Activated CD4-positive, alpha-beta T cell treated with anti-CD3 and anti-CD28 coated beads for 4 hours (primary cell): ENCODE data around the gene RANBP17.

ENCODE experiments used
- DNase-seq, 2 donors: peaks; one replicate each; pipeline ENCODE4 v3.0.0-alpha.2; 2020

The RANBP17 gene

DNA sequence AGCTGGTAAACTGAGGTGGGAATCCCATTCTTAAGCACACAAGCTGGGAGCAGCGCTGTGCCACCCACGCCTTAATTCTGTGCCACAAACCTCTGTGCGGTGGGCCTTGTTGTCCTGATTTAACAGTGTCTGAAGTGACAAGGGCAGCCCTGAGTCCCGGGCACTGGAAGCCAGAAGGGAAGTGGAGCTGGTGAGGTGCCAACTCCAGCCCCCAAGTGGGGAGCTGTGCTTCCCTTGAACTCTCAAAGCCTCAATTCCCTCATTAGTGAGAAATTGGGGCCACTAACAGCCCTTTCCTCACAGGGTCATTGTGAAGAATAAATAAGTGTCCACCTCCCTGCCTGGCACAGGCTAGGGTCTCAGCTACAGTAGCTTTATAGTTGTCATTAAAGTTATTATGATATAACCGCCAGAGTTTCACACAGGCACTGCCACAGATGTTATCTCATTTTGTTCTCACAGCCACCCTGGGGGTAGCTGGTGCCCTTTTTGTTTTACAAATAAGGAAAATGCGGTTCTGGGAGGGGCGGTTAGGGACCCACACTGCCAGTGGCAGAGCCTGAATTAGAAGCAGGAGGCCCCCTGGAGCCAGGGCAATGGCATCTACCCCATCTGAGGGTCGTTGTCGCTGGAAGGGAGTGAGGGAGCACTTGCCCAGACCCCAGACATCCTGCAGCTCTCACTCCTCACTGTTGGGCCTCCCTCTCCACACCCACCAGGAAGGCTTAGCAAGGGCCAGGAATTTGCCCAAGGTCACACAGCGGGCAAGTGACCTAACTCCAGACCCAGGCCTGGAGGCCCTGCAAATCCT lies 445.2 kb downstream of the RANBP17 start:
- no peak for DNase-seq

DNA sequence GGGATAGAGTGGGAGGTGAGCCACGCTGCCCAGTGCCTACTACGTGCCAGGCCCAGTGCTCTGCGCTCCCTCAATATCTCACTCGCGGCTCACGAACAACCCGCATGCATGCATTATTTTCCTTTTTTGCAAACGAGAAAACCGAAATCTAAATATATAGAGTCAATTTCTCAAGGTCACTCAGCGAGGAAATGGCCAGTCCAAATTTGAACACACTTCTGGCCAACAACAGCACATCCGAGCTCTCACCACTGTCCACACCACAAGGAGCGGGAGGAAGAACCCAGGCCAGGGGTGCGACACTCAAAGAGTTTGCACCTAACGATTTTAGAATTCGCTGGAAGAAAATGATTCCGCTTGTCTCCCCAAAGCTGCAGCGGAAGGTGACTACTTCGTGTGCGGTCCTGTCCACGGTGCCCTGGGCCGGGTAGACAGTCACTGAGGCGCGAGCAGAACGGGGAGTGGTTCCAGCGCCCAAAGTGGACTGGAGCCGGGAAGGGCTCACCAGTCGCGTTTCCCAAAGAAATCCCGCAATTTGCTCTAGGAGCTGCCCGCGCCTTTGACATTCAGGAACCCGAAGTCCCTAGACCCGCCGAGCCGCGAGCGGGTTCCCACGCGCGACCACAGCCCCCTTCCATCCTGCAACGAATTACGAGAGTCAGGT lies 446.1 kb downstream of the RANBP17 start:
- DNase-seq = no peak

DNA sequence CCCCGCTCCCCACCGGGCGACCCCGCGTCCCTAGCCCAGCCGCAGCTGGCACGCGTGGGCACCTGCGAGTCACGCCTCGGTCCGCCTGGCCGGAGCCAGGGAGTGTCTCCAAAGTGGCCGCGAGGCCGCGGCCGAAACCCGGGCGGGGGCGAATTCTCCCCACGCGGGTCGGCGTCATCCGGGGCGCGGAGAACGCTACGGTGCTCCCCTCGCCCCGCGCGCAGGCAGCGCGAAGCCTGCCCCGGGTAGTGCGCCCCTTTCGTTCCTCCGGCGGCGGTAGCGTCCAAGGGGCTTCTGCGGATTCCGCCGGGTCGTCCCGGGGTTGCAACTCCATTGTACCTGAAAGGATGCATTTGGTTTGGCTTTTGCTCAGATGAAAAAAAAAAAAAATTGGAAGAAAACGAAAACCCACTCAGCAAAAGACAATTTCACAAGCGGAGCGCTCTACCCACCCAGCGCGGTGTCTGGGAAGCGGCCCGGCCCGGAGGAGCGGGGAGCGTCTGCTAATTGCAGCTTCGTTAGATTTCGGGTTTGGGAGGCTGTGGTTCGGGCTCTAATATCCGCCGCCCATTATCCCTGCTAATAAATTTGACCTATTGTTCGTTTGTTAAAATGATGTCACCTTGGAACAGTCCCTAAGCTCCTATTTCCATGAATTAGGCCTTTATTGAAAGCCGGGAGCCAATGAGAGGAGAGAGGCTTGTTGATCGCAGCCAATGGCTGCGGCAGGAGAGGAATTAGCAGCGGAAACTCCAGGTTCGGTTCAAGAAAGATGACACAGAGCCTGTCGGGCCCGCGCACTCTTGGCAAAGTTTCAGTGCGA lies 446.8 kb downstream of the RANBP17 start, which contains the start of gene TLX3:
Gene TLX3 (plus strand): TSS at position 796 of the 823 bp plus-strand sequence. CDS start 118 bp downstream, outside the sequence.
- DNase-seq = no peak

DNA sequence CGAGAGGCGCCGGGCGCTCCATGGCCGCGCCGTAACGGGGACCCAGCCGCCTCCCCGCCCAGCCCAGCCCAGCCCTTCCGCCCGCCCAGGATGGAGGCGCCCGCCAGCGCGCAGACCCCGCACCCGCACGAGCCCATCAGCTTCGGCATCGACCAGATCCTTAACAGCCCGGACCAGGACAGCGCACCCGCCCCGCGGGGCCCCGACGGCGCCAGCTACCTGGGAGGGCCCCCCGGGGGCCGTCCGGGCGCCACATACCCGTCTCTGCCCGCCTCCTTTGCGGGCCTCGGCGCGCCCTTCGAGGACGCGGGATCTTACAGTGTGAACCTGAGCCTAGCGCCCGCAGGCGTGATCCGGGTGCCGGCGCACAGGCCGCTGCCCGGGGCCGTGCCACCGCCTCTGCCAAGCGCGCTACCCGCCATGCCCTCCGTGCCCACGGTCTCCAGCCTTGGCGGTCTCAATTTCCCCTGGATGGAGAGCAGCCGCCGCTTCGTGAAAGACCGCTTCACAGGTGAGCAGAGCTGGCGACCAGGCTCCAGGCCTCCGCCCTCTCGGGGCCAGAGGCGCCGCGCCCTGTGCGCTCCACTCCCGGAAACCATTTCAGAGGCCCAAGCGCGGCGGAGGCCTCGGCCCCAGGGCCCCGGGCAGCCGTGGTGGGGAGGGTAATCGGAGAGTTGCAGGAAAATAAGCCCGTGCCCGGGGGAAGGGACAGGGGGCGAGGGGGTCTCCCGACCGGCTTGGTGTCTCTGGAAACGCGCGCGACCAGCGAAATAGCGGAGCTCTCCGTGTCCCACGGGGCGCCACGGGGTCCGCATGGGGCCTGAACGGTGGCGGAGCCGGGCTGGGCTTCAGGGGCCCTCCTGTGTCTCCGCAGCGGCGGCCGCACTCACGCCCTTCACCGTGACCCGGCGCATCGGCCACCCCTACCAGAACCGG lies 447.7 kb downstream of the RANBP17 start:
- DNase-seq = no peak

DNA sequence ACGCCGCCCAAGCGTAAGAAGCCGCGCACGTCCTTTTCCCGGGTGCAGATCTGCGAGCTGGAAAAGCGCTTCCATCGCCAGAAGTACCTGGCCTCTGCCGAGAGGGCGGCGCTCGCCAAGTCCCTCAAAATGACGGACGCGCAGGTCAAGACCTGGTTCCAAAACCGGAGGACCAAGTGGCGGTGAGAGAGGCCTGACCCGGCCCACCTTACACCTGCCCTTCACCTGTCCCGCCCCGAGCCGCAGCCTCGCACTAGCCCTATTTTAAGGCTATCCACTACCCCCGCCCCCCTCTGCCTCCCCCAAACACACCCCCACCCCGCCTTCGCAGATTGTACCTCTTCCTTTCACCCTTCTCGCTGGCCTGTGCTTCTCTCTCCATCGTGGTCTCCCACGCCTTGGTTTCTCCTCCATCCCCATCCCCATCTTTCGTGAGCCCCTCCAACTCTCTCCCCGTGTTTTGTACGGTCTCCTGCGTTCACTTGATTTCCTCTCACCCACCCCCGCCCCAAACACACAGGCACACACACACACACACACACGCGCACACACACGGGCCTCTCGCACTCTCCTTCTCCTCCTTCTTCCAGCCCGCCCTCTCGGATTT lies 448.5 kb downstream of the RANBP17 start:
- no peak for DNase-seq

DNA sequence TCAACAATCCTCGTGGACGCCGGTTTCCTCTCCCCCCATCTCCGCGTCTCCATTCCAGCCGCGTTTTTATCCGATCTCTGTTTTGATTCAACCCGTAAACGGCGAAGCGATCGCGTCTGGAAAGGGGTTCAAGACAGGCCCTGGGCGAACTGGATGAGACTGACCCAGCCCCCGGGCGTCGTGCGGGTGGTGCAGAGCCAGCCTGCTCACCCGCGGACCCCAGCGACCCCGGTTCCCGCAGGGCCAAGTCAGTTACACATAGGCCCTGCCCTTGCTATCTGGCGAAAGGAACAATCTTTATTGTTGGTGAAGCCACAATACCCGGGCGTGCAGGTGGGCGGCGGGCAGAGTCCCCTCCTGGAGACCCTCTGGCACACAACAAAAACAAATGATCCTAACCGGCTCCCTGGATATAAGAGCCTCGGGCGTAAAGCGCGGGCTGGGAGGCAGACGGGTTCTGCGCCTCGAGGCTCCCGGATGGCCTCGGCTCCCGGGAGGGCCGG lies 449.1 kb downstream of the RANBP17 start:
- DNase-seq = no peak

DNA sequence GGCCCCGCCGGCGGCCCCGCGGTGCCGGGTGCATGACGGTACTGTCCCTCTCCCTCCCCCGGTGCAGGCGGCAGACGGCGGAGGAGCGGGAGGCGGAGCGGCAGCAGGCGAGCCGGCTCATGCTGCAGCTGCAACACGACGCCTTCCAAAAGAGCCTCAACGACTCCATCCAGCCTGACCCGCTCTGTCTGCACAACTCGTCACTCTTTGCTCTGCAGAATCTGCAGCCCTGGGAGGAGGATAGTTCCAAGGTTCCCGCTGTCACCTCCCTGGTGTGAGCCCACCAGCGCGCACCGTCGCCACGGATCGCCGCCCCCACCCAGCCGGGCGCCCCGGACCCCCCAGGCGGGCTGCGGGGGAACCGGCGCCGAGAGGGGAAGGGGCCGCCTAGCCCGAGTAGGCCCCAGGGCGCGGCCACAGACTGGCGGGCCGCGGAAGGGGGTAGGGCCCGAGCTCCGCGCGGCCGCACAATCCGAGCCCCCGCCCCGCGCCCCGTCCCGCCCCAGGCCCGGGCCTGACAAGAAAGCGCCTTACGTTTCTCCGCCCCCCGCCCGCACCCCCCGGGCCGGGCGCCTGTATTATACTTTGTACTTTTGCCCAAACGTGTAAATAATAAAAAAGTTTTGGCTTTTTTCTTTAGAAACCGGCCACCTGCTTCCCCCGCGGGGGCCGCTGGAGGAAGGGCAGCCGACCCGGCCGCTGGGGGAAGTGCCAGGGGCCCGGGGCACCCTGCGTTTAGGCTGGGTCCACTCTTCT lies 449.7 kb downstream of the RANBP17 start:
- DNase-seq = no peak

DNA sequence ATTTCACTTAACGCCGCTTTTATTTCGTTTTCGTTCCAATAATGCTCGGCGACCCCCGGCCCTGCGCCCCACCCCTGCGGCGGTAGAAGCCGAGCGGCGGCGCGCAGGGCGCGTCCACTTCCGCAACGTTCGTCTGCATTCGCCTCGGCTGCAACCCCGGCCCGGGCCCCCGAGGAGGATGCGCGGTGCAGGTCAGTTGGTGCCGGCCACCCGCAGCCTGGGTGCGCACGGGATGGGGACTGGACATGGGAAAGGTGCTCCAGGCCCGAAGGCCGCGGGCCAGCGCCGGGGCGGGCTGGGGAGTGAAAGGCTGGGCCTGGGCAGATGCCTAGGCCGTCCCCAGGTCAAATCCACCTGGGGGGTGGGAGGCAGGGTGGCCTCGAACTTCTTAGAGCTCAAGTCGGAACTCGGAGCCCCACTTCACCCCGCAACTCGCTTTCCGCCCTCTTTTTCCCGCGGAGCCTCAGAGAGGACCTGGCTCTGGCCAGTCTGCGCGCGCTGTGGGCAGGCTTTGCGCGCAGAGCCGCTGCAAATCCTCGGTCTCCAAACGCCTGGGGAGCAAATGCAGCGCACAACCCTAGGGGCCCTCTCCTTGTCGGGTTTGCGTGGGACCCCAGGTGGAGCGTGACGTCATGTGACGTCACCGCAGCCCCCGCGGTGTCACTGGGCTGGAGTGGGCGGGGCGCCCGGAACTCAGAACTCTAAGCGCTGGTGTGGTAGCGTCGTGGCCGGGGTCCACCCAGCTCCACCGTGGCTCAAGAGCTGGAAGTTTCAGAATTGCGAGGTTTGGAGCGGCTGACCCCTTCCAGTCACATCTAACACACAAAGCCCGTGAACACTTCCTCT lies 450.5 kb downstream of the RANBP17 start:
- no peak for DNase-seq

DNA sequence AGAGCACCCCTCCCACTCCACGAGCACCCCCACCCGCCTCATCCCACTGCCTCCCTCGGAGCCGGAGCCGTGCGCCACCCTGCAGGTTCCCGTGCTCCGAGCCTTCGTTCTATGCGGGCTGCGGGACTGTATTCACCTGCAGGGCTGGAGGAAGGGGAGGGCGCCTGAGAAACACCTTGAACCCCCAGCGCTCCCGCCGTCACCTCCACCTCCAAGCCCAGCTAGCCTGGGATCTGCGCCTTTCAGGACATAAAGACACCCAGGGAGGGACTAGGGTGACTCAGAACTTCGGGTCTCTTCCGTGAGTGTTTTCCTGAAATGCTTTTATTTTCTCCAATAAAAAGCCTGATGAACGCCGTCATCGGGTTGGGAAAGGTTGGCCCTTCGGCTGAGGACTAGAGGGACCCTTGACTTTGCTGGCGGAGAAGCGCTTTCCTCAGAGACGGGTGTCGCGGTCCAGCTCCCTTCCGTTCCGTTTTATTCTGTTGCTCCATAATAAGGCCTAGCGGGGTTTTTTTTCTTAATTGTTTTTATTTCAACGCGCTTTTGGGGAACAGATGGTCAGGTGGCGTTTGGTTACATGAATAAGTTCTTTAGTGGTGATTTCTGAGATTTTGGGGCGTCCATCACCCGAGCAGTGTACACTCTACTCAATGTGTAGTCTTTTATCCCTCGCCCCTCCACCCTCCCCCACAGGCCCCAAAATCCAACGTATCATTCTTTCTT lies 451.8 kb downstream of the RANBP17 start:
- DNase-seq = no peak

DNA sequence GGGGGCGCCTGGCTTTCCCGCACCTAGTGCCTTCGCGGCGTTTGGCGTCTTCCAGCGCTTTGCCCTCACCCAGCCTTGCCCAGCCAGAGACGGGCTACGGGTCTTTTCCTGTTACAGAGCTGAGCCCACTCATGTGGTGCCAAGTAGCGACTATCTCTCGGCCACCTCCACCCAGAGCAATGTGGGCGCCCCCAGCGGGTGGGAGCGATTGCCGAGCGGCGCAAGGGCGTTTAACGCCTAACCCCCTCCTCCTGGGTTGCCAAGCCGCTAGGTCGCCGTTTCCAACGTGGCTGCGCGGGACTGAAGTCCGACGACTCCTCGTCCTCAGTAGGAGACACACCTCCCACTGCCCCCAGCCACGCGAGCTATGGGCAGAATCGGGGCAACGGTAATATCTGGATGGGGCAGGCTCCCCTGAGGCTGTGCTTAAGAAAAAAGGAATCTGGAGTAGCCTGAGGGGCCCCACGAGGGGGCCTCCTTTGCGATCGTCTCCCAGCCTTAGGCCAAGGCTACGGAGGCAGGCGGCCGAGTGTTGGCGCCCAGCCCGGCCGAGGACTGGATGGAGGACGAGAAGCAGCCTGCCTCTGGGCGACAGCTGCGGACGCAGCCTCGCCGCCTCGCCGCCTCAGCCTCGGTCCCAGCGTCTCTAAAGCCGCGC lies 453.0 kb downstream of the RANBP17 start:
- no peak for DNase-seq

DNA sequence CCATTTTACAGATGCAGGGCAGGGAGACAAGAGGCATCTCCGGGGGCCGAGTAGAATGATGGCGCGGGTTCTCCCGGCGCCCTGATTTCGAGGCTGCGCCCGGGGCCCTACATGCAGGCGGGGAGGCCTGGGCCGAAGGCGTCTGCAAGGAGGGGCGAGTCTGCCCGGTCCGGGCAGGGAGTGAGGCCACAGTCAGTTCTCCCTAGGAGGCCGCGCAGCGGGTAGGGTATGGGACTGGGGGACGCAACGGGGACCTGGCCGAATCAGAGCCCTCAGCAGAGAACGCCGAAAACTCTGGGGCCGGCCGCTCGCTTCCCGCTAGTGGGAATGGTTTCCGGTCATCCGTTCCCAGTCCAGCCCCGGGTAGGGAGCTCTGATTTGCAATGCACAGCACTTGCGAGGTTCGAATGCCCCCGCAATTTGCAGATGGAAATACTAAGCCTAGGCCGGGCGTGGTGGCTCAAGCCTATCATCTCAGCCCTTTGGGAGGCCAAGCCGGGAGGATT lies 453.6 kb downstream of the RANBP17 start:
- DNase-seq = no peak

DNA sequence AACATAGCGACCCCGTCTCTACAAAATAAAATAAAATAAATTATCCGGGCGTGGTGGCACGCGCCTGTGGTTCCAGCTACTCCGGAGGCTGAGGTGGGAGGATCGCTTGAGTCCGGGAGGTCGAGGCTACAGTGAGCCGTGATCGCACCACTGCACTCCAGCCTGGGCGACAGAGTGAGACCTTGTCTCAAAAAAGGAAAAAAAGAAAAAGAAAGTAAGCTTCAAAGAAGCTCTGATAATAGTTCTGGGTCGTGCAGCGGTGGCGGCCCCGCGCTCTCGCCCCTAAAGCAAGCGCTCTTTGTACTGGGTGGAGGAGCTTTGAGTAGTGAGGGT lies 454.1 kb downstream of the RANBP17 start:
- DNase-seq = no peak

DNA sequence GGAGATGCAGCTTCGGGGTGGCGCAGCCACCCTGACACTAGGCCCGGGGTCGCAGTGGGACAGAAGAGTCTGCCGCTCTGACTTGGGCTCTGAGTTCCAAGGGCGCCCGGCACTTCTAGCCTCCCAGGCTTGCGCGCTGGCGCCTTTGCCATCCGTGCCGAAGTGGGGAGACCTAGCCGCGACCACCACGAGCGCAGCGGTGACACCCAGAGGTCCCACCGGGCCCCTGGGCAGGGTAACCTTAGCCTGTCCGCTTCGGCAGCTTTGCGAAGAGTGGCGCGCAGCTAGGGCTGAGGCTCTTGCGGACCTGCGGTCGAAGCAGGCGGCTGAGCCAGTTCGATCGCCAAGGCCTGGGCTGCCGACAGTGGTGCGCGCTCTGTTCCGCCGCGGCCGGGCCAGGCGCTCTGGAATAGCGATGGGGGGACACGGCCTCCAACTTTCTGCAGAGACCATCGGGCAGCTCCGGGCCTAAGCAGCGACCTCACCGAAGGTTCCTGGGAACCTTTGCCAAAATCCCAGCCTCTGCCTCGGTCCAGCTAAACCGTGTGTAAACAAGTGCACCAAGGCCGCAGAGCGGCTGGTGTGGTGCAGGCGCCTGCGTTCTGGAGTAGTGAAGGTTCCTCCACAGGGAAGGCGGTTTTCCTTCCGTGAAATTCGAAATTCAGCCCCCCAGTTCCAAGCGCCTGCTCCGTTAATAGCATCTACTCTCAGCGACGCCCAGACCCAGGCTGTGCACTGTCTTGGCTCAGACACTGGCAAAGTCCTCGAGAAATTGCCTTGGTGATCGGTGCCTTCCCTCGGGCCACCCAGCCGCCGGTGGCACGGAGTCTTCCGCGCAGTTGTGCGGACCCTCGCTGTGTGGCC lies 454.7 kb downstream of the RANBP17 start:
- no peak for DNase-seq

DNA sequence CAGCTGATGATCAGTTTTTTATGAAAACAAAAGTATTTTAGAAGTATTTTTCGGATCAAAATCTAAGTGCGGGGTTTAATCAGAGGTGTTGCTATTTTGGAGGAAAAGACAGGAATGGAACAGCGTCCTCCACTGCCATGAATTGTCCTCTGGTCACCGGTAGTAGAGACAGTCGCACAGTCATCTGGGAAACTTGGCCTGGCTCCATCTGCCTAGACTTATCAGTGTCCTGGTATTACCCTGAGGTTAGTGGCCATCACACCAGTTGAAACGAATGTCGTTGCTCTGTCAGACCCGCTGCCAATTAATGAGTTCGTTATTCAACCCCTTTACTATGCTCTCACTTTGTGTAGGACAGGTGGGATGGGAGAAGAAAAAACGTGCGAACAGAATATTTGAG lies 455.4 kb downstream of the RANBP17 start:
- DNase-seq = no peak

DNA sequence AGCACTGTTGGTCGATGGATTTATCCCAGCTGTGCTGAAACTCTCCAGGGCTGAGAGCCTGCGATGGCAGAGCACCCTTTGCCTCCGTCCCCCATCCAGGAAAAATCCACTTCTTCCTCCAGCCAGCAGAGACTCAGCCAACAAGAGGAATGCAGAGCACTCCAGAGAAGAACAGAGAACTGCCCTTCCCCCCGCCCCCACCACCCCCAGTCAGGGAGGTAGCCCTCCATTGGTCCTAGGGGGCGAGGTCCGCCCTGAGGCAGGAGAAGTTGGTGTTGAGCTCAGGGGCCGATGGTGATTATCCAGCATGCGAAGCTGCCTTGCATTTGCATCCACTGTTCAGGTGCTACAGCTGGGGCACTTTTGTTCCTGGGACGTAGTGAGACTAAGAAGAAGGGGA lies 456.2 kb downstream of the RANBP17 start:
- DNase-seq = no peak

DNA sequence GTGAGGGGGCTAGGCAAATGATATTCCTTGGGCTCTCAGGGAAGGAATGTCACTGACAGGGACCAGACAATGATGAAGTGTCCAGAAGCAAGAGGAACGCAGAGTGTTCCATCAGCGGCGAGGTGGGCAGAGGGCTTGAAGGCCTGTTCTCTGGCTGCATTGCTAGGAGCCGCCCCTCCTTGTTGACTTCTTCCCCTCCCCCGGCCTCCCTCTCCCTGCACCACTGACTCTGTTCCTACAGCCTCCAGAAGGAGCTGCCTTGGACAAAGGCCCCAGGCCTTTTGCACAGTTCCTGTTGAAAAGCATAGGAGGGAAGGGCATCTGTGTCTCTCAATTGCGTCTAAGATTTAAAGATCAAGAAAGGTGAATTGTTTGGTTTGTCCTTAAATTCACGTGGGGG lies 459.6 kb downstream of the RANBP17 start:
- DNase-seq = no peak

DNA sequence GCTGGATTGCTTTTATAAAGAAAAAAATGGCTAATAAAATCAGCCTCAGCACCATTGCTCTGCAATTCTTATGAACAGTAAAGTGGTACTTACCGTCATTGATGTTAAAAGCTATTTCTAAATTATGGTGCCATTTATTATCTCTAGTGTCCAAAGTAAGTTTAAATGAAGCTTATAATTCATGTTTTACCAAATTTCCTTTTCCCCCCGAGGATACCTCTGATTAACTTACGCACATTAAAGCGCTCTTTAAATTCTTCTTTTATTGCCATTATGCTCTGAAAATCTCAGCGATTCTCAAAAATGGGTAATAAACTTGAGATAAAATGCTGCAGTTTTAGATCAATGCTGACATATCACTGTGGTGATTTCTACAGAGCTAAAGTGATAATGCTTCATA lies 460.7 kb downstream of the RANBP17 start:
- no peak for DNase-seq

DNA sequence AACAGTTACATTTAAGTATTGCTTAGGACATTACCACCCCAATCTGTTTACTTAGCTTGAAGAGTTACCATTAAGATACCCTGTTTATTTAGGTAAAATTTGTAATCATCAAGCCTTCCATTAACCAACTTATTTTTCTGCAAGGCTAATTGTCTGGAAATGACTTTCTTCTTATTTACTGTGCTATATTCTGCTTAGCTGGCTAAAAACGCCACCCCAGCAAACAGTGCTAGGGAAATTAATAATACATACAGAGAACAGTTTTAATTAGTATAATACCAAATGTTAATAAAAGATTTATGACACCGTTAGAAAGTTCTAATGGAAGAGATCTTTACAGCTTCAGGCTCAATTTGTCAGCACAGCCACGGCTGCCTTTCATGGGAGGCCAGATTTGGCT lies 461.2 kb downstream of the RANBP17 start:
- DNase-seq = no peak
